Ishikawa (cell line): ENCODE measurements around the gene ZNF165.

ENCODE experiments used
- CEBPB ChIP-seq: IDR thresholded peaks from 2 replicates; pipeline ENCODE4 v1.6.1; 2012
- CREB1 ChIP-seq: IDR thresholded peaks from 2 replicates; pipeline ENCODE4 v1.6.1; 2012; ENCODE audit warnings: low read depth
- EGR1 ChIP-seq: IDR thresholded peaks from 2 replicates; pipeline ENCODE4 v1.6.1; 2012
- EP300 ChIP-seq: IDR thresholded peaks from 2 replicates; pipeline ENCODE4 v1.6.1; 2012; ENCODE audit warnings: borderline replicate concordance
- FOXM1 ChIP-seq: IDR thresholded peaks from 2 replicates; pipeline ENCODE4 v1.6.1; 2012; ENCODE audit warnings: low read depth, borderline replicate concordance
- NFIC ChIP-seq: IDR thresholded peaks from 2 replicates; pipeline ENCODE4 v1.6.1; 2012
- RAD21 ChIP-seq: IDR thresholded peaks from 2 replicates; pipeline ENCODE4 v1.6.1; 2012; ENCODE audit warnings: low read depth
- TAF1 ChIP-seq: IDR thresholded peaks from 2 replicates; pipeline ENCODE4 v1.6.1; 2012; ENCODE audit warnings: low read depth, mild to moderate bottlenecking
- TCF12 ChIP-seq: IDR thresholded peaks from 2 replicates; pipeline ENCODE4 v1.6.1; 2012; ENCODE audit warnings: low read depth
- TEAD4 ChIP-seq: IDR thresholded peaks from 2 replicates; pipeline ENCODE4 v1.6.1; 2012
- YY1 ChIP-seq: IDR thresholded peaks from 2 replicates; pipeline ENCODE4 v1.6.1; 2012; ENCODE audit warnings: low read depth
- ZBTB7A ChIP-seq: IDR thresholded peaks from 2 replicates; pipeline ENCODE4 v1.6.1; 2012; ENCODE audit warnings: low read depth
- TF ChIP-seq, protein P1 (sequence below): IDR thresholded peaks from 2 replicates; pipeline ENCODE4 v1.6.1; 2012
- TF ChIP-seq, protein P2 (sequence below): IDR thresholded peaks from 2 replicates; pipeline ENCODE4 v1.6.1; 2012; ENCODE audit warnings: low read depth, mild to moderate bottlenecking
- TF ChIP-seq, protein P3 (sequence below): IDR thresholded peaks from 2 replicates; pipeline ENCODE4 v1.6.1; 2012

The ZNF165 gene

DNA sequence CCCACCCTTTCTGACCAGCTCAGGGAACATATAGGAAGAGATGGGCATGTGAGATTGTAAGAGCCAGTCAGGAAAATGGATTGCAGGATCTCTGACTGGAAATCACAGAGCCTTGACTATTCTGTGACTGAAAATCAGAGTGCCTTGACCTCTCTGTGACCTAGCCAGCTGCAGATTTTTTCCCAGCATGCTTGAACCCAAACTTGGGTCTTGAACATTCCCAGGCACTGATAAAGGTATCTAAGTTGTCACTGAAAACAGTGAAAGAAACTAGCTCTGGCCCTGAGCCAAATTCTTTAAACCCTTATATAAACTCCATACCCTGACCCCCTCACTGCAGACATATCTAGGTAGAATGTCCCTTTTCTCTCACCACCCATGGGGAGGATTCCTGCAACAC lies 2.3 kb upstream of the ZNF165 start:
- no peak for TF ChIP-seq TCF12
- TF ChIP-seq EP300, result no peak
- no peak for TF ChIP-seq TAF1
- no peak for TF ChIP-seq FOXM1
- TF ChIP-seq, protein P1, sequence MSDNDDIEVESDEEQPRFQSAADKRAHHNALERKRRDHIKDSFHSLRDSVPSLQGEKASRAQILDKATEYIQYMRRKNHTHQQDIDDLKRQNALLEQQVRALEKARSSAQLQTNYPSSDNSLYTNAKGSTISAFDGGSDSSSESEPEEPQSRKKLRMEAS, result no peak

DNA sequence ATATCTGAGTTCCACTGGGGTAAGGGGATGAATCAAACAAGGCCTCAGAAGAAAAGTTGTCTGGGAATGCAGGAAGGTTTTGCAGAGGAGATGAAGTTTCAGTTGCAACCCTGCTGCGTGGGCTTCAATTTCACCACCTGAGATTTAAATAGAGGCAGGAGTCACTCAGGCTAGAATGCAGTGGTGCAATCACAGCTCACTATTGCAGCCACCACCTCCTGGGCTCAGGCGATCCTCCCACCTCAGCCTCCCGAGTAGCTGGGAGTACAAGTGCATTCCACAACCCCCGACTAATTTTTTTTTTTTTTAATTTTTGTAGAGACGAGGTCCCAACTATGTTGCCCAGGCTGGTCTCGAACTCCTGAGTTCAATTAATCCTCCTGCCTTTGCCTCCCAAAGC lies 1.5 kb upstream of the ZNF165 start:
- TF ChIP-seq ZBTB7A, result no peak
- TF ChIP-seq, protein P2, sequence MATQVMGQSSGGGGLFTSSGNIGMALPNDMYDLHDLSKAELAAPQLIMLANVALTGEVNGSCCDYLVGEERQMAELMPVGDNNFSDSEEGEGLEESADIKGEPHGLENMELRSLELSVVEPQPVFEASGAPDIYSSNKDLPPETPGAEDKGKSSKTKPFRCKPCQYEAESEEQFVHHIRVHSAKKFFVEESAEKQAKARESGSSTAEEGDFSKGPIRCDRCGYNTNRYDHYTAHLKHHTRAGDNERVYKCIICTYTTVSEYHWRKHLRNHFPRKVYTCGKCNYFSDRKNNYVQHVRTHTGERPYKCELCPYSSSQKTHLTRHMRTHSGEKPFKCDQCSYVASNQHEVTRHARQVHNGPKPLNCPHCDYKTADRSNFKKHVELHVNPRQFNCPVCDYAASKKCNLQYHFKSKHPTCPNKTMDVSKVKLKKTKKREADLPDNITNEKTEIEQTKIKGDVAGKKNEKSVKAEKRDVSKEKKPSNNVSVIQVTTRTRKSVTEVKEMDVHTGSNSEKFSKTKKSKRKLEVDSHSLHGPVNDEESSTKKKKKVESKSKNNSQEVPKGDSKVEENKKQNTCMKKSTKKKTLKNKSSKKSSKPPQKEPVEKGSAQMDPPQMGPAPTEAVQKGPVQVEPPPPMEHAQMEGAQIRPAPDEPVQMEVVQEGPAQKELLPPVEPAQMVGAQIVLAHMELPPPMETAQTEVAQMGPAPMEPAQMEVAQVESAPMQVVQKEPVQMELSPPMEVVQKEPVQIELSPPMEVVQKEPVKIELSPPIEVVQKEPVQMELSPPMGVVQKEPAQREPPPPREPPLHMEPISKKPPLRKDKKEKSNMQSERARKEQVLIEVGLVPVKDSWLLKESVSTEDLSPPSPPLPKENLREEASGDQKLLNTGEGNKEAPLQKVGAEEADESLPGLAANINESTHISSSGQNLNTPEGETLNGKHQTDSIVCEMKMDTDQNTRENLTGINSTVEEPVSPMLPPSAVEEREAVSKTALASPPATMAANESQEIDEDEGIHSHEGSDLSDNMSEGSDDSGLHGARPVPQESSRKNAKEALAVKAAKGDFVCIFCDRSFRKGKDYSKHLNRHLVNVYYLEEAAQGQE, result no peak
- TF ChIP-seq TEAD4, result no peak
- no peak for TF ChIP-seq TAF1
- TF ChIP-seq EGR1, result no peak
- TF ChIP-seq, protein P3, sequence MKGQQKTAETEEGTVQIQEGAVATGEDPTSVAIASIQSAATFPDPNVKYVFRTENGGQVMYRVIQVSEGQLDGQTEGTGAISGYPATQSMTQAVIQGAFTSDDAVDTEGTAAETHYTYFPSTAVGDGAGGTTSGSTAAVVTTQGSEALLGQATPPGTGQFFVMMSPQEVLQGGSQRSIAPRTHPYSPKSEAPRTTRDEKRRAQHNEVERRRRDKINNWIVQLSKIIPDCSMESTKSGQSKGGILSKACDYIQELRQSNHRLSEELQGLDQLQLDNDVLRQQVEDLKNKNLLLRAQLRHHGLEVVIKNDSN, result no peak
- TF ChIP-seq EP300, result no peak
- TF ChIP-seq CEBPB, result no peak
- TF ChIP-seq CREB1, result no peak
- TF ChIP-seq, protein P1, result no peak
- TF ChIP-seq NFIC, result no peak
- no peak for TF ChIP-seq TCF12
- TF ChIP-seq YY1, result no peak
- TF ChIP-seq RAD21, result no peak

DNA sequence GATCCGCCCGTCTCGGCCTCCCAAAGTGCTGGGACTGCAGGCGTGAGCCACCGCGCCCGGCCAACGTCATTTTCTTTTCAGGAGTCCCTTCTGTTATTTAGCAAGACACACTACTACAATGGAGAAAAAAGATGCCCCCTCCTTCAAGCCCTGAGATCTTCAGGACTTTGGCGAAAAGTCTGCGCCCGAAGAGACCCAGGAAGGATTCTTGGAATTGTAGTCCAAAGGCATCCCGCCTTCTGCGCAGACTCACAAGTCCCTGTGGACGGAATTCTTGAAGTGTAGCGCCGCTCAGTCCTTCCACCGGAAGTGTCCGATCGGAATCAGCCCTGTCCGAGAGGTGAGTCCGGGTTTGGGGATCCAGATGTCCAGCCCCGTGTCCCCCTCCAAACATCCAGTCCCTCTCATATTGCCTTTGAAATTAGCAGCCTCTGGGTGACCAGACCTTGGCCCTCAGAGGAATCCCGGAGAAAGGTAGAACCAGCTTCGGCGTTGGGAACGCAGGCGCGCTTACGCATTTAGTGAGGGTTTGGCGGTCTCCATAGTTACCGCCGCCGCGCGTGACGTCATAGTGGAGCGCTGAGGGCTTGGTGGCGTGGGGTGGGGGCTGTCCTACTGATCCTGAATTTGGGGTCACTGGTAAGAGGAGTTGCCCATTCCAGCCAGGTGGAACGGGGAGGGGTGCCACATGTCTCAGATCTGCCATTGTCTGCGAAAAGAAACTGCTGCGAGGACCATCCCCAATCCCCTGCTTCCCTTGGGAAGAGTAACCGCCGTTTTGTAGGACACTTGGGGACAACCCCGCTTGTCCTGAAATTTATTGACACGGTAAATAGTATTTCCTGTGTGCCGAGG lies 490 bp downstream of the ZNF165 start:
- TF ChIP-seq EGR1 (no peak), NFIC (no peak; the same call in 1 of the 2 replicates), YY1 (peak; percentile 73), CREB1 (peak; percentile 79), TCF12 (peak; percentile 77), FOXM1 (peak; percentile 49), EP300 (peak; percentile 44; the same call in 1 of the 2 replicates), CEBPB (no peak), ZBTB7A (no peak), RAD21 (no peak), TEAD4 (peak; percentile 63), TAF1 (peak; percentile 71)
- TF ChIP-seq, protein P2, result no peak
- TF ChIP-seq, protein P3, result peak; percentile 63
- TF ChIP-seq, protein P1, result peak; percentile 72; the same call in 1 of the 2 replicates

DNA sequence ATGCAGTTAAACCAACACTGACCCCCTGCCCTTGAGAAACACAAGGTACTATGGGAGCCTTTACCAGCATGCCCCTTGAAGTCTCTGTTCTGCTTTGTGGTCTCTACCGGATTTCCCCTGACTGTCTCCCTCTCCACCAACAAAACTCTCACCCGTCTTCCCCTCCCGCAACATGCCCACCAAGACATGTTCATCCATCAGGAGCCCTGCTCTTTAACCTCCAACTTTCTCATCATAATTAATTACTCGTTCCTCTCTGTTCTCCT lies 1.1 kb downstream of the ZNF165 start:
- TF ChIP-seq EP300 (no peak), YY1 (no peak), CREB1 (no peak), TAF1 (no peak), EGR1 (no peak)
- TF ChIP-seq, protein P2, result no peak
- TF ChIP-seq, protein P3, result no peak
